ENCODE measurements around the gene CFAP77. TPM values are rescaled to one million over a fixed set of nuclear protein-coding genes. Genes with fewer than 3 reads are reported as not detected.
A peak's percentile ranks its signal among the peaks of the same experiment; 100 is the strongest.

The CFAP77 gene
- polyA plus RNA-seq, 3 donors: not detected

GRCh38 chr9:132518626-132519025 lies 108.6 kb downstream of the CFAP77 start:
- H3K9me3 Mint-ChIP-seq: peaks cover 0 to 3% (median 0%) of the 10 kb centered on the region in 7 donors
- 89% methylated on average over 10 of the region's 11 CpGs for WGBS (ENCODE audit: insufficient coverage)
- TF ChIP-seq CTCF (IDR thresholded peaks at IDR 0.05): no peak
- no peaks in the 10 kb centered on the region for H3K4me1 Mint-ChIP-seq
- peaks cover 10 to 14% (median 11%) of the 10 kb centered on the region in 3 donors for H3K27me3 Mint-ChIP-seq (ENCODE audit: low read depth in 3 of 3)
- no peaks in the 10 kb centered on the region for H3K36me3 Mint-ChIP-seq
- H3K4me3 Mint-ChIP-seq: no peak overlapping the region
- no peaks in the 10 kb centered on the region for H4K20me1 ChIP-seq (ENCODE audit: insufficient read depth, low read length)
- H3K4me1 ChIP-seq (ENCODE audit: control insufficient read depth in 1 of 2, insufficient read depth in 2 of 2, low read length in 2 of 2): no peaks in the 10 kb centered on the region
- H3K27me3 ChIP-seq (ENCODE audit: control insufficient read depth in 2 of 2, insufficient read depth in 2 of 2, low read length in 2 of 2): no peaks in the 10 kb centered on the region
- H3K4me2 ChIP-seq (replicated peaks; ENCODE audit: extremely low read depth, low read length, poor library complexity, severe bottlenecking): no peak overlapping the region
- DNase-seq: no peak
- no peaks in the 10 kb centered on the region for H3K36me3 ChIP-seq (replicated peaks in 1 of 2; ENCODE audit: control insufficient read depth in 1 of 2, insufficient read depth in 2 of 2, low read length in 2 of 2)
- no peaks in the 10 kb centered on the region for H3K9me3 ChIP-seq (replicated peaks in 1 of 2; ENCODE audit: control insufficient read depth in 1 of 2, insufficient read depth in 1 of 2, low read length in 2 of 2)
- no peak overlapping the region for H2AFZ ChIP-seq (ENCODE audit: insufficient read depth, low read depth, low read length, poor library complexity, severe bottlenecking)
- no peaks in the 10 kb centered on the region for H3K79me2 ChIP-seq (ENCODE audit: insufficient read depth, low read length)
- no peak overlapping the region for H3K27ac ChIP-seq (ENCODE audit: low read depth in 1 of 2, low read length in 2 of 2)
- no peak overlapping the region for H3K9ac ChIP-seq (ENCODE audit: insufficient read depth, low read length, poor library complexity, severe bottlenecking)
- intact Hi-C loops (cut with micrococcal nuclease): no loop called here
- H3K27ac Mint-ChIP-seq: peak overlapping the region in 1 of 7 donors; percentile 6
- no peak overlapping the region for H3K4me3 ChIP-seq (replicated peaks in 1 of 3; ENCODE audit: low read depth in 2 of 3, low read length in 3 of 3)

DNA sequence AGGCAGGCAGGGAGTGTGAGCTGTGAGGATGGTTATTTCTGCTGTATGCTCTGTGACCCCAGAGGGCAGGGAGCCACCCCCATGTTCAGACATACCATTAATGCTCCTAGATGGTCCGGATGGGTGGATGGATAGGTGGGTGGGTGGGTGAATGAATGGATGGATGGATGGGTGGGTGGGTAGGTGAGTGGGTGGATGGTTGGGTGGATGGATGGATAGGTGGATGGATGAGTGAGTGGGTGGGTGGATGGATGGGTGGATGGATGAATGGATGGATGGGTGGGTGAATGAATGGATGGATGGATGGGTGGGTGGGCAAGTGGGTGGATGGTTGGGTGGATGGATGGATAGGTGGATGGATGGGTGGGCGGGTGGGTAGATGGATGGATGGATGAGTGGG lies 109.0 kb downstream of the CFAP77 start:
- WGBS (ENCODE audit: insufficient coverage): 75% methylated on average over 2 of the region's 2 CpGs

More for the DNA sequence above, 109.0 kb downstream of the CFAP77 start:
- H3K9me3 Mint-ChIP-seq: peaks cover 0 to 3% (median 0%) of the 10 kb centered on the region in 7 donors
- Histone ChIP-seq H4K20me1 (ENCODE audit: insufficient read depth, low read length) (no peaks in the 10 kb centered on the region), H3K79me2 (ENCODE audit: insufficient read depth, low read length) (no peaks in the 10 kb centered on the region), H3K27me3 (ENCODE audit: control insufficient read depth in 2 of 2, insufficient read depth in 2 of 2, low read length in 2 of 2) (no peaks in the 10 kb centered on the region), H3K36me3 (replicated peaks in 1 of 2; ENCODE audit: control insufficient read depth in 1 of 2, insufficient read depth in 2 of 2, low read length in 2 of 2) (no peaks in the 10 kb centered on the region), H3K4me1 (ENCODE audit: control insufficient read depth in 1 of 2, insufficient read depth in 2 of 2, low read length in 2 of 2) (no peaks in the 10 kb centered on the region), H3K9me3 (replicated peaks in 1 of 2; ENCODE audit: control insufficient read depth in 1 of 2, insufficient read depth in 1 of 2, low read length in 2 of 2) (no peaks in the 10 kb centered on the region), H2AFZ (ENCODE audit: insufficient read depth, low read depth, low read length, poor library complexity, severe bottlenecking) (no peak overlapping the region), H3K9ac (ENCODE audit: insufficient read depth, low read length, poor library complexity, severe bottlenecking) (no peak overlapping the region), H3K27ac (ENCODE audit: low read depth in 1 of 2, low read length in 2 of 2) (no peak overlapping the region), H3K4me2 (replicated peaks; ENCODE audit: extremely low read depth, low read length, poor library complexity, severe bottlenecking) (no peak overlapping the region), H3K4me3 (replicated peaks in 1 of 3; ENCODE audit: low read depth in 2 of 3, low read length in 3 of 3) (no peak overlapping the region)
- intact Hi-C loops (cut with micrococcal nuclease): no loop called here
- no peak overlapping the region for H3K27ac Mint-ChIP-seq
- no peaks in the 10 kb centered on the region for H3K36me3 Mint-ChIP-seq
- TF ChIP-seq CTCF (IDR thresholded peaks at IDR 0.05): no peak
- no peak overlapping the region for H3K4me3 Mint-ChIP-seq
- H3K27me3 Mint-ChIP-seq (ENCODE audit: low read depth in 3 of 3): peaks cover 9 to 13% (median 10%) of the 10 kb centered on the region in 3 donors
- no peak for DNase-seq
- no peaks in the 10 kb centered on the region for H3K4me1 Mint-ChIP-seq
